ENCODE data around the gene SLC16A5.

GRCh38 chr17:75075597-75076336, 12.0 kb upstream of the SLC16A5 start:
- no peak for TF ChIP-seq CTCF (IDR thresholded peaks at IDR 0.05)
- no peak for TF ChIP-seq POLR2A (IDR thresholded peaks at IDR 0.05)
